Fibroblast of lung (primary cell): ENCODE measurements around the gene CEACAM16. TPM values are rescaled to one million over a fixed set of nuclear protein-coding genes. Genes with fewer than 3 reads are reported as not detected.

Experiments
- DNase-seq, 2 donors: peaks; one replicate each; pipeline versions ENCODE4 v3.0.0 to v3.0.0-alpha.2; 2010; ENCODE audit warnings: low read depth in 2 of 2
- H2AFZ ChIP-seq: 2 replicates; pipeline ENCODE4 v1.5.1; 2012; ENCODE audit warnings: low read length, control low read depth, inconsistent platforms
- H3K27ac ChIP-seq: 2 replicates; pipeline ENCODE4 v1.5.1; 2011; ENCODE audit warnings: low read length, control low read depth; ENCODE audit not compliant: insufficient read depth
- H3K27me3 ChIP-seq: 2 replicates; pipeline ENCODE4 v1.5.1; 2011; ENCODE audit warnings: mild to moderate bottlenecking, low read length; ENCODE audit not compliant: control insufficient read depth, insufficient read depth
- H3K36me3 ChIP-seq: 2 replicates; pipeline ENCODE4 v1.5.1; 2011; ENCODE audit warnings: low read length; ENCODE audit not compliant: control insufficient read depth, insufficient read depth
- H3K4me1 ChIP-seq: 2 replicates; pipeline ENCODE4 v1.5.1; 2011; ENCODE audit warnings: low read length; ENCODE audit not compliant: control insufficient read depth, insufficient read depth; ENCODE audit errors: extremely low read depth
- H3K4me2 ChIP-seq: 2 replicates; pipeline ENCODE4 v1.5.1; 2011; ENCODE audit warnings: low read length, control low read depth; ENCODE audit not compliant: insufficient read depth; ENCODE audit errors: extremely low read depth
- H3K4me3 ChIP-seq, 4 experiments: fragments of 200-600 bp in 1 of 4; sonication (generic) in 1 of 4; replicated peaks in 1 of 4; 2 replicates each; pipeline ENCODE4 v1.5.1; 2011 to 2016; ENCODE audit warnings: low read length in 4 of 4, low read depth in 3 of 4, mild to moderate bottlenecking in 3 of 4, control low read depth in 2 of 4, inconsistent platforms in 1 of 4, mixed read lengths in 1 of 4; ENCODE audit not compliant: insufficient read depth in 1 of 4; ENCODE audit errors: control extremely low read depth in 1 of 4
- H3K79me2 ChIP-seq: 2 replicates; pipeline ENCODE4 v1.5.1; 2012; ENCODE audit warnings: mild to moderate bottlenecking, low read length, inconsistent platforms; ENCODE audit not compliant: control insufficient read depth, insufficient read depth
- H3K9ac ChIP-seq: 2 replicates; pipeline ENCODE4 v1.5.1; 2011; ENCODE audit warnings: mild to moderate bottlenecking, low read length, control low read depth; ENCODE audit not compliant: insufficient read depth
- H3K9me3 ChIP-seq: 2 replicates; pipeline ENCODE4 v1.5.1; 2012; ENCODE audit warnings: low read depth, low read length; ENCODE audit not compliant: control insufficient read depth, insufficient read depth
- H4K20me1 ChIP-seq: 2 replicates; pipeline ENCODE4 v1.5.1; 2011; ENCODE audit warnings: low read length; ENCODE audit not compliant: control insufficient read depth, insufficient read depth; ENCODE audit errors: extremely low read depth
- CTCF ChIP-seq, 2 donors: IDR thresholded peaks in 1 of 2; conservative IDR thresholded peaks in 1 of 2; 1 replicate in 1 of 2; 2 replicates in 1 of 2; pipeline ENCODE4 v1.5.1; 2011 to 2012; ENCODE audit warnings: low read length in 2 of 2, control low read depth in 1 of 2, inconsistent platforms in 1 of 2, low read depth in 1 of 2, mild to moderate bottlenecking in 1 of 2
- EZH2 ChIP-seq: IDR thresholded peaks from 2 replicates; pipeline ENCODE4 v1.5.1; 2012; ENCODE audit warnings: low read length, control low read depth, mild to moderate bottlenecking; ENCODE audit errors: missing control alignments
- polyA plus RNA-seq, 2 donors: library from polyadenylated mRNA; depleted of rRNA in 1 of 2; stranded (reverse) in 1 of 2; unstranded in 1 of 2; fragments of >200 nt; gene quantifications; 2 replicates each; pipeline ENCODE4 v1.2.1, GENCODE V29; 2011 to 2012; ENCODE audit warnings: missing spikeins in 1 of 2
- total RNA-seq: library from RNA; depleted of rRNA; stranded (reverse); fragments of >200 nt; gene quantifications from 2 replicates; pipeline ENCODE4 v1.2.1, GENCODE V29; 2014

CEACAM16 gene
- total and polyA plus RNA-seq, 2 donors (not counting 1 experiment from before 2014, with no cell fraction given), result not detected

- H3K79me2 ChIP-seq, result peaks cover 61% of the 10 kb centered on the region
- H2AFZ ChIP-seq, result no peak overlapping the region
- no peaks in the 10 kb centered on the region for H3K9me3 ChIP-seq
- H3K36me3 ChIP-seq, result peaks cover 26% of the 10 kb centered on the region
- peak overlapping the region in 3 of 4 experiments; percentile 1 to 91 (median 33) for H3K4me3 ChIP-seq
- DNase-seq, result no peak
- peaks cover 48% of the 10 kb centered on the region for H3K4me1 ChIP-seq
- TF ChIP-seq EZH2 (no peak), CTCF (conservative IDR thresholded peaks at IDR 0.05 in 1 of 2, IDR thresholded peaks at IDR 0.05 in 1 of 2; ENCODE audit: low read depth in 1 of 2, low read length in 2 of 2) (no peak)
- H3K4me2 ChIP-seq, result peak overlapping the region; percentile 94
- no peak overlapping the region for H3K9ac ChIP-seq
- H3K27ac ChIP-seq, result peak overlapping the region; percentile 100
- H4K20me1 ChIP-seq, result no peaks in the 10 kb centered on the region
- no peaks in the 10 kb centered on the region for H3K27me3 ChIP-seq
Observed at GRCh38 chr19:44752123-44752815, 53.3 kb downstream of the CEACAM16 start.

GRCh38 chr19:44752816-44753625, 54.1 kb downstream of the CEACAM16 start:
- Histone ChIP-seq H3K27ac (peak overlapping the region; percentile 100), H3K36me3 (peaks cover 29% of the 10 kb centered on the region), H3K4me3 (peak overlapping the region in 3 of 4 experiments; percentile 1 to 91 (median 33)), H3K4me1 (peaks cover 48% of the 10 kb centered on the region), H3K27me3 (no peaks in the 10 kb centered on the region), H3K79me2 (peaks cover 64% of the 10 kb centered on the region), H3K9me3 (no peaks in the 10 kb centered on the region), H3K4me2 (peak overlapping the region; percentile 93), H3K9ac (no peak overlapping the region), H2AFZ (no peak overlapping the region), H4K20me1 (no peaks in the 10 kb centered on the region)
- peak in 1 of 2 donors; percentile 25 for TF ChIP-seq CTCF (conservative IDR thresholded peaks at IDR 0.05 in 1 of 2, IDR thresholded peaks at IDR 0.05 in 1 of 2; ENCODE audit: low read depth in 1 of 2, low read length in 2 of 2)
- no peak for TF ChIP-seq EZH2
- DNase-seq, result peak; percentile 98 to 99

- H3K27ac ChIP-seq, result peak overlapping the region; percentile 100
- no peaks in the 10 kb centered on the region for H3K9me3 ChIP-seq
- DNase-seq, result no peak
- H3K4me3 ChIP-seq, result peak overlapping the region; percentile 54 to 91 (median 56)
- H3K27me3 ChIP-seq, result no peaks in the 10 kb centered on the region
- H3K79me2 ChIP-seq, result peaks cover 68% of the 10 kb centered on the region
- H3K4me2 ChIP-seq, result peak overlapping the region; percentile 93
- H3K4me1 ChIP-seq, result peaks cover 53% of the 10 kb centered on the region
- H4K20me1 ChIP-seq, result no peaks in the 10 kb centered on the region
- H2AFZ ChIP-seq, result no peak overlapping the region
- TF ChIP-seq CTCF (conservative IDR thresholded peaks at IDR 0.05 in 1 of 2, IDR thresholded peaks at IDR 0.05 in 1 of 2; ENCODE audit: low read depth in 1 of 2, low read length in 2 of 2) (no peak), EZH2 (no peak)
- H3K36me3 ChIP-seq, result peaks cover 35% of the 10 kb centered on the region
- H3K9ac ChIP-seq, result peak overlapping the region; percentile 90
Observed at GRCh38 chr19:44753626-44753931, 54.6 kb downstream of the CEACAM16 start.
